ENCODE results near the gene TIAM1.

TIAM1 gene

DNA sequence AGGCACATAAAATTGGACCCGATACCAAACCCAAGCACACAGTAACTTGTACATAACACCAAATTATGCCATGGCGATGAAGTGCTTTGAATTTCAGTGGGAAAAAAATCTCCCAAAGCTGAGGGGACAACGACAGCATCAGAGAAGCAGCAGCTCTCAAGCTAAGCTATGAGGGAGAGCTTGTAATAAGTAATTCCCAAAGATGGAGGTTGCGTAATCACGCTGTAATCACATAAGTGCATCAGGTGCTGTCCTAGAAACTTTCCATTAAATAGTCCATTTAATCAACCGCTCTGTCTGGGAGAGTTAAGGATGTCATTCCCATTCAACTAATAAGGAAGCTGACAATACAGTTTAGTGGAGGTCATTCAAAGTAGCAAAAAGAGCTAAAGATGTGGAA lies 268.2 kb downstream of the TIAM1 start:
- no peak for DNase-seq

GRCh38 chr21:31072533-31072932 lies 271.5 kb downstream of the TIAM1 start:
- DNase-seq = no peak
